Liver (tissue), 9 donors: ENCODE results near the gene CD276. TPM values are rescaled to one million over a fixed set of nuclear protein-coding genes. Genes with fewer than 3 reads are reported as not detected.

Experiments used
- DNase-seq: peaks from one replicate; pipeline ENCODE4 v3.0.0-alpha.2; 2017; ENCODE audit warnings: low spot score
- H3K27ac ChIP-seq, 2 donors: one replicate each; pipeline ENCODE4 v1.7.0; 2013; ENCODE audit warnings: inconsistent platforms in 2 of 2, low read length in 2 of 2, control low read depth in 1 of 2, low read depth in 1 of 2, mild to moderate bottlenecking in 1 of 2
- H3K27me3 ChIP-seq, 4 donors: one replicate each; pipeline versions ENCODE4 v1.6.1 to v1.7.0; 2013; ENCODE audit warnings: low read length in 3 of 4, inconsistent platforms in 1 of 4, mild to moderate bottlenecking in 1 of 4, moderate library complexity in 1 of 4; ENCODE audit not compliant: control insufficient read depth in 4 of 4, insufficient read depth in 4 of 4
- H3K36me3 ChIP-seq, 4 donors: one replicate each; pipeline versions ENCODE4 v1.6.1 to v1.7.0; 2013; ENCODE audit warnings: low read length in 3 of 4, mild to moderate bottlenecking in 3 of 4, low read depth in 1 of 4, moderate library complexity in 1 of 4; ENCODE audit not compliant: control insufficient read depth in 4 of 4, insufficient read depth in 3 of 4
- H3K4me1 ChIP-seq, 4 donors: one replicate each; pipeline versions ENCODE4 v1.6.1 to v1.7.0; 2013; ENCODE audit warnings: low read length in 3 of 4, mild to moderate bottlenecking in 3 of 4, moderate library complexity in 1 of 4; ENCODE audit not compliant: control insufficient read depth in 4 of 4, insufficient read depth in 4 of 4
- H3K4me3 ChIP-seq, 3 donors: one replicate each; pipeline versions ENCODE4 v1.6.1 to v1.7.0; 2013; ENCODE audit warnings: low read length in 3 of 3, control low read depth in 1 of 3, low read depth in 1 of 3, mild to moderate bottlenecking in 1 of 3
- H3K9ac ChIP-seq, 2 donors: one replicate each; pipeline ENCODE4 v1.7.0; 2013; ENCODE audit warnings: low read length in 2 of 2, mild to moderate bottlenecking in 2 of 2, moderate library complexity in 2 of 2, control low read depth in 1 of 2, low read depth in 1 of 2
- H3K9me3 ChIP-seq, 4 donors: one replicate each; pipeline versions ENCODE4 v1.6.1 to v1.7.0; 2013; ENCODE audit warnings: low read length in 3 of 4; ENCODE audit not compliant: control insufficient read depth in 4 of 4
- EGR1 ChIP-seq, 2 donors: IDR thresholded peaks; 2 replicates each; pipeline ENCODE4 v1.6.1; 2016 to 2018; ENCODE audit warnings: antibody characterized with exemption in 2 of 2, low read depth in 2 of 2
- FOXA1 ChIP-seq: IDR thresholded peaks from 2 replicates; pipeline ENCODE4 v1.6.1; 2016; ENCODE audit warnings: antibody characterized with exemption
- FOXA2 ChIP-seq: IDR thresholded peaks from 2 replicates; pipeline ENCODE4 v1.6.1; 2016; ENCODE audit warnings: antibody characterized with exemption
- GABPA ChIP-seq, 2 donors: IDR thresholded peaks in 1 of 2; conservative IDR thresholded peaks in 1 of 2; 2 replicates each; pipeline ENCODE4 v1.6.1; 2016; ENCODE audit warnings: antibody characterized with exemption in 2 of 2, mild to moderate bottlenecking in 1 of 2, moderate library complexity in 1 of 2
- HNF4A ChIP-seq, 2 donors: conservative IDR thresholded peaks; 2 replicates each; pipeline ENCODE4 v1.6.1; 2016; ENCODE audit warnings: antibody characterized with exemption in 2 of 2, mild to moderate bottlenecking in 2 of 2
- HNF4G ChIP-seq: IDR thresholded peaks from 2 replicates; pipeline ENCODE4 v1.6.1; 2016; ENCODE audit warnings: antibody characterized with exemption
- JUND ChIP-seq, 2 donors: IDR thresholded peaks; 2 replicates each; pipeline ENCODE4 v1.6.1; 2016; ENCODE audit warnings: antibody characterized with exemption in 2 of 2
- NR2F2 ChIP-seq: IDR thresholded peaks from 2 replicates; pipeline ENCODE4 v1.6.1; 2016; ENCODE audit warnings: antibody characterized with exemption
- RAD21 ChIP-seq, 2 donors: IDR thresholded peaks; 2 replicates each; pipeline ENCODE4 v1.6.1; 2016; ENCODE audit warnings: antibody characterized with exemption in 2 of 2, mild to moderate bottlenecking in 2 of 2
- RXRA ChIP-seq, 2 donors: IDR thresholded peaks; 2 replicates each; pipeline ENCODE4 v1.6.1; 2017 to 2018; ENCODE audit warnings: antibody characterized with exemption in 2 of 2, mild to moderate bottlenecking in 1 of 2
- SP1 ChIP-seq: IDR thresholded peaks from 2 replicates; pipeline ENCODE4 v1.6.1; 2018; ENCODE audit warnings: antibody characterized with exemption, mild to moderate bottlenecking
- TAF1 ChIP-seq: conservative IDR thresholded peaks from 2 replicates; pipeline ENCODE4 v1.6.1; 2016; ENCODE audit warnings: antibody characterized with exemption, mild to moderate bottlenecking
- YY1 ChIP-seq: IDR thresholded peaks from 2 replicates; pipeline ENCODE4 v1.6.1; 2016; ENCODE audit warnings: antibody characterized with exemption, mild to moderate bottlenecking
- polyA plus RNA-seq, 2 donors: library from polyadenylated mRNA; stranded (reverse) in 1 of 2; unstranded in 1 of 2; fragments of 200-250 nt in 1 of 2; fragments of >200 nt in 1 of 2; fragmentation: Nextera tagmentation in 1 of 2; extraction: Ambion mirVana in 1 of 2; gene quantifications; one replicate each; pipeline versions ENCODE4 v1.2.1 to v1.2.3, GENCODE V29; 2013 to 2015
- total RNA-seq, 2 donors: library from RNA; depleted of rRNA; stranded (reverse); fragments of >200 nt; gene quantifications; one replicate each; pipeline ENCODE4 v1.2.3, GENCODE V29; 2014
- TF ChIP-seq, protein P1 (sequence below): IDR thresholded peaks from 2 replicates; pipeline ENCODE4 v1.6.1; 2016; ENCODE audit warnings: antibody characterized with exemption
- TF ChIP-seq, protein P2 (sequence below): IDR thresholded peaks from 2 replicates; pipeline ENCODE4 v1.6.1; 2016; ENCODE audit warnings: antibody characterized with exemption
- TF ChIP-seq, protein P3 (sequence below): IDR thresholded peaks from 2 replicates; pipeline ENCODE4 v1.6.1; 2016; ENCODE audit warnings: antibody characterized with exemption
- TF ChIP-seq, protein P4 (sequence below): IDR thresholded peaks from 2 replicates; pipeline ENCODE4 v1.6.1; 2016; ENCODE audit warnings: antibody characterized with exemption, mild to moderate bottlenecking
- TF ChIP-seq, protein P5 (sequence below): fragments of 150-350 bp; IDR thresholded peaks from 2 replicates; pipeline ENCODE4 v1.5.1; 2017; ENCODE audit warnings: improper control_type of control experiment, low read depth, low read length; ENCODE audit not compliant: missing input control
- donor health status: healthy.
- donor health status: healthy.
- donor health status: healthy.
- donor health status: healthy.
- donor health status: healthy.

Gene CD276
- total and polyA plus RNA-seq, 4 donors, result 12.9 to 37.9 (median 25.1) TPM

DNA sequence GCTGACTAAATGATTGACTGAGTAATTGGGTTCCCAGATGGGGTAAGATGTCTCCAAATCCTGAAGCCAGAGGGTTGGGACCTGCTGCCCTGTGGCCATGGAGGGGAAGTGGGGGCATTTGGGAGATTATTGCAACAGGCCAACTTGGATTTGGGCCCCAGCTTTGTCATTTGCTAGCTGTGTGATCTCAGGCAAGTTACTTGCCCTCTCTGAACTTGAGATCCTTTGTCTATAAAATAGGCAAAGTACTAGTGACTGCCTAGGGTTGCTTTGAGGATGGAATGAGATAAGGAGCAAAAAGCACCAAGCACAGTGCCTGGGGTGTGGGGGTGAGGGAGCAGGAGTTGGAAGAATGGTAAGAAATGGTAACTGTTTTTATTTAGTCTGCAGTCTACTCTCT lies 73.4 kb downstream of the CD276 start:
- H3K27me3 ChIP-seq, result peaks cover 0 to 16% (median 6%) of the 10 kb centered on the region in 4 donors

More for the DNA sequence above, 73.4 kb downstream of the CD276 start:
- Histone ChIP-seq H3K4me3 (no peak overlapping the region), H3K36me3 (no peaks in the 10 kb centered on the region), H3K9me3 (no peaks in the 10 kb centered on the region), H3K27ac (no peak overlapping the region), H3K4me1 (peaks cover under 1 to 2% (median 1%) of the 10 kb centered on the region in 4 donors), H3K9ac (no peak overlapping the region)
- no peak for DNase-seq
- TF ChIP-seq, protein P1, sequence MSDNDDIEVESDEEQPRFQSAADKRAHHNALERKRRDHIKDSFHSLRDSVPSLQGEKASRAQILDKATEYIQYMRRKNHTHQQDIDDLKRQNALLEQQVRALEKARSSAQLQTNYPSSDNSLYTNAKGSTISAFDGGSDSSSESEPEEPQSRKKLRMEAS, result no peak
- TF ChIP-seq EGR1 (IDR thresholded peaks at IDR 0.05; ENCODE audit: low read depth in 2 of 2) (no peak), HNF4A (conservative IDR thresholded peaks at IDR 0.05) (no peak), RXRA (IDR thresholded peaks at IDR 0.05) (no peak), TAF1 (no peak), RAD21 (IDR thresholded peaks at IDR 0.05) (no peak), NR2F2 (no peak), YY1 (no peak), SP1 (no peak), FOXA2 (no peak), HNF4G (no peak), FOXA1 (no peak), GABPA (IDR thresholded peaks at IDR 0.05 in 1 of 2, conservative IDR thresholded peaks at IDR 0.05 in 1 of 2) (no peak), JUND (IDR thresholded peaks at IDR 0.05) (no peak)
- TF ChIP-seq, protein P2, sequence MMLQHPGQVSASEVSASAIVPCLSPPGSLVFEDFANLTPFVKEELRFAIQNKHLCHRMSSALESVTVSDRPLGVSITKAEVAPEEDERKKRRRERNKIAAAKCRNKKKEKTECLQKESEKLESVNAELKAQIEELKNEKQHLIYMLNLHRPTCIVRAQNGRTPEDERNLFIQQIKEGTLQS, result no peak
- TF ChIP-seq, protein P3, sequence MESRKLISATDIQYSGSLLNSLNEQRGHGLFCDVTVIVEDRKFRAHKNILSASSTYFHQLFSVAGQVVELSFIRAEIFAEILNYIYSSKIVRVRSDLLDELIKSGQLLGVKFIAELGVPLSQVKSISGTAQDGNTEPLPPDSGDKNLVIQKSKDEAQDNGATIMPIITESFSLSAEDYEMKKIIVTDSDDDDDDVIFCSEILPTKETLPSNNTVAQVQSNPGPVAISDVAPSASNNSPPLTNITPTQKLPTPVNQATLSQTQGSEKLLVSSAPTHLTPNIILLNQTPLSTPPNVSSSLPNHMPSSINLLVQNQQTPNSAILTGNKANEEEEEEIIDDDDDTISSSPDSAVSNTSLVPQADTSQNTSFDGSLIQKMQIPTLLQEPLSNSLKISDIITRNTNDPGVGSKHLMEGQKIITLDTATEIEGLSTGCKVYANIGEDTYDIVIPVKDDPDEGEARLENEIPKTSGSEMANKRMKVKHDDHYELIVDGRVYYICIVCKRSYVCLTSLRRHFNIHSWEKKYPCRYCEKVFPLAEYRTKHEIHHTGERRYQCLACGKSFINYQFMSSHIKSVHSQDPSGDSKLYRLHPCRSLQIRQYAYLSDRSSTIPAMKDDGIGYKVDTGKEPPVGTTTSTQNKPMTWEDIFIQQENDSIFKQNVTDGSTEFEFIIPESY, result no peak
- TF ChIP-seq, protein P4, sequence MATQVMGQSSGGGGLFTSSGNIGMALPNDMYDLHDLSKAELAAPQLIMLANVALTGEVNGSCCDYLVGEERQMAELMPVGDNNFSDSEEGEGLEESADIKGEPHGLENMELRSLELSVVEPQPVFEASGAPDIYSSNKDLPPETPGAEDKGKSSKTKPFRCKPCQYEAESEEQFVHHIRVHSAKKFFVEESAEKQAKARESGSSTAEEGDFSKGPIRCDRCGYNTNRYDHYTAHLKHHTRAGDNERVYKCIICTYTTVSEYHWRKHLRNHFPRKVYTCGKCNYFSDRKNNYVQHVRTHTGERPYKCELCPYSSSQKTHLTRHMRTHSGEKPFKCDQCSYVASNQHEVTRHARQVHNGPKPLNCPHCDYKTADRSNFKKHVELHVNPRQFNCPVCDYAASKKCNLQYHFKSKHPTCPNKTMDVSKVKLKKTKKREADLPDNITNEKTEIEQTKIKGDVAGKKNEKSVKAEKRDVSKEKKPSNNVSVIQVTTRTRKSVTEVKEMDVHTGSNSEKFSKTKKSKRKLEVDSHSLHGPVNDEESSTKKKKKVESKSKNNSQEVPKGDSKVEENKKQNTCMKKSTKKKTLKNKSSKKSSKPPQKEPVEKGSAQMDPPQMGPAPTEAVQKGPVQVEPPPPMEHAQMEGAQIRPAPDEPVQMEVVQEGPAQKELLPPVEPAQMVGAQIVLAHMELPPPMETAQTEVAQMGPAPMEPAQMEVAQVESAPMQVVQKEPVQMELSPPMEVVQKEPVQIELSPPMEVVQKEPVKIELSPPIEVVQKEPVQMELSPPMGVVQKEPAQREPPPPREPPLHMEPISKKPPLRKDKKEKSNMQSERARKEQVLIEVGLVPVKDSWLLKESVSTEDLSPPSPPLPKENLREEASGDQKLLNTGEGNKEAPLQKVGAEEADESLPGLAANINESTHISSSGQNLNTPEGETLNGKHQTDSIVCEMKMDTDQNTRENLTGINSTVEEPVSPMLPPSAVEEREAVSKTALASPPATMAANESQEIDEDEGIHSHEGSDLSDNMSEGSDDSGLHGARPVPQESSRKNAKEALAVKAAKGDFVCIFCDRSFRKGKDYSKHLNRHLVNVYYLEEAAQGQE, result no peak
- TF ChIP-seq, protein P5, sequence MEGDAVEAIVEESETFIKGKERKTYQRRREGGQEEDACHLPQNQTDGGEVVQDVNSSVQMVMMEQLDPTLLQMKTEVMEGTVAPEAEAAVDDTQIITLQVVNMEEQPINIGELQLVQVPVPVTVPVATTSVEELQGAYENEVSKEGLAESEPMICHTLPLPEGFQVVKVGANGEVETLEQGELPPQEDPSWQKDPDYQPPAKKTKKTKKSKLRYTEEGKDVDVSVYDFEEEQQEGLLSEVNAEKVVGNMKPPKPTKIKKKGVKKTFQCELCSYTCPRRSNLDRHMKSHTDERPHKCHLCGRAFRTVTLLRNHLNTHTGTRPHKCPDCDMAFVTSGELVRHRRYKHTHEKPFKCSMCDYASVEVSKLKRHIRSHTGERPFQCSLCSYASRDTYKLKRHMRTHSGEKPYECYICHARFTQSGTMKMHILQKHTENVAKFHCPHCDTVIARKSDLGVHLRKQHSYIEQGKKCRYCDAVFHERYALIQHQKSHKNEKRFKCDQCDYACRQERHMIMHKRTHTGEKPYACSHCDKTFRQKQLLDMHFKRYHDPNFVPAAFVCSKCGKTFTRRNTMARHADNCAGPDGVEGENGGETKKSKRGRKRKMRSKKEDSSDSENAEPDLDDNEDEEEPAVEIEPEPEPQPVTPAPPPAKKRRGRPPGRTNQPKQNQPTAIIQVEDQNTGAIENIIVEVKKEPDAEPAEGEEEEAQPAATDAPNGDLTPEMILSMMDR, result no peak
